ENCODE measurements around the gene MTIF3.
A peak's percentile ranks its signal among the peaks of the same experiment; 100 is the strongest.

Gene MTIF3

GRCh38 chr13:27440408-27440807 is 10.0 kb downstream of the MTIF3 start:
- Histone ChIP-seq H3K36me3 (ENCODE audit: insufficient read depth, insufficient read length, low read length) (peaks cover 16% of the 10 kb centered on the region), H3K9ac (ENCODE audit: insufficient read length, low read depth) (no peak overlapping the region), H3K27me3 (ENCODE audit: insufficient read depth, insufficient read length) (no peaks in the 10 kb centered on the region), H3K9me3 (ENCODE audit: insufficient read depth, low read length) (no peaks in the 10 kb centered on the region), H3K4me3 (ENCODE audit: insufficient read length, low read depth) (no peak overlapping the region), H3K4me1 (ENCODE audit: insufficient read depth, insufficient read length) (no peaks in the 10 kb centered on the region)
- DNase-seq (ENCODE audit: low read depth, low spot score) = no peak
- TF ChIP-seq ZNF274 (IDR thresholded peaks at IDR 0.05; ENCODE audit: low read depth, low read length) (no peak), YY1 (IDR thresholded peaks at IDR 0.05; ENCODE audit: insufficient read depth, insufficient read length) (no peak), SUZ12 (IDR thresholded peaks at IDR 0.05; ENCODE audit: extremely low read depth, insufficient read depth, insufficient read length) (no peak)

GRCh38 chr13:27437126-27437525 is 13.2 kb downstream of the MTIF3 start:
- Histone ChIP-seq H3K9me3 (ENCODE audit: insufficient read depth, low read length) (no peaks in the 10 kb centered on the region), H3K4me3 (ENCODE audit: insufficient read length, low read depth) (no peak overlapping the region), H3K9ac (ENCODE audit: insufficient read length, low read depth) (no peak overlapping the region), H3K4me1 (ENCODE audit: insufficient read depth, insufficient read length) (no peaks in the 10 kb centered on the region), H3K36me3 (ENCODE audit: insufficient read depth, insufficient read length, low read length) (peaks cover 46% of the 10 kb centered on the region), H3K27me3 (ENCODE audit: insufficient read depth, insufficient read length) (no peaks in the 10 kb centered on the region)
- no peak for DNase-seq (ENCODE audit: low read depth, low spot score)
- TF ChIP-seq YY1 (IDR thresholded peaks at IDR 0.05; ENCODE audit: insufficient read depth, insufficient read length) (no peak), ZNF274 (IDR thresholded peaks at IDR 0.05; ENCODE audit: low read depth, low read length) (no peak), SUZ12 (IDR thresholded peaks at IDR 0.05; ENCODE audit: extremely low read depth, insufficient read depth, insufficient read length) (no peak)

- DNase-seq (ENCODE audit: low read depth, low spot score) = no peak
- Histone ChIP-seq H3K36me3 (ENCODE audit: insufficient read depth, insufficient read length, low read length) (peaks cover 81% of the 10 kb centered on the region), H3K4me1 (ENCODE audit: insufficient read depth, insufficient read length) (no peaks in the 10 kb centered on the region), H3K9ac (ENCODE audit: insufficient read length, low read depth) (no peak overlapping the region), H3K9me3 (ENCODE audit: insufficient read depth, low read length) (no peaks in the 10 kb centered on the region), H3K27me3 (ENCODE audit: insufficient read depth, insufficient read length) (no peaks in the 10 kb centered on the region), H3K4me3 (ENCODE audit: insufficient read length, low read depth) (no peak overlapping the region)
- TF ChIP-seq YY1 (IDR thresholded peaks at IDR 0.05; ENCODE audit: insufficient read depth, insufficient read length) (no peak), ZNF274 (IDR thresholded peaks at IDR 0.05; ENCODE audit: low read depth, low read length) (no peak), SUZ12 (IDR thresholded peaks at IDR 0.05; ENCODE audit: extremely low read depth, insufficient read depth, insufficient read length) (no peak)
Measured at GRCh38 chr13:27432611-27433210, 17.7 kb downstream of the MTIF3 start.

- Histone ChIP-seq H3K27me3 (ENCODE audit: insufficient read depth, insufficient read length) (no peaks in the 10 kb centered on the region), H3K9me3 (ENCODE audit: insufficient read depth, low read length) (no peaks in the 10 kb centered on the region), H3K36me3 (ENCODE audit: insufficient read depth, insufficient read length, low read length) (peaks cover 86% of the 10 kb centered on the region), H3K4me1 (ENCODE audit: insufficient read depth, insufficient read length) (no peaks in the 10 kb centered on the region), H3K4me3 (ENCODE audit: insufficient read length, low read depth) (no peak overlapping the region), H3K9ac (ENCODE audit: insufficient read length, low read depth) (no peak overlapping the region)
- no peak for DNase-seq (ENCODE audit: low read depth, low spot score)
- TF ChIP-seq YY1 (IDR thresholded peaks at IDR 0.05; ENCODE audit: insufficient read depth, insufficient read length) (no peak), ZNF274 (IDR thresholded peaks at IDR 0.05; ENCODE audit: low read depth, low read length) (no peak), SUZ12 (IDR thresholded peaks at IDR 0.05; ENCODE audit: extremely low read depth, insufficient read depth, insufficient read length) (no peak)
Measured at GRCh38 chr13:27432180-27432579, 18.2 kb downstream of the MTIF3 start.

DNA sequence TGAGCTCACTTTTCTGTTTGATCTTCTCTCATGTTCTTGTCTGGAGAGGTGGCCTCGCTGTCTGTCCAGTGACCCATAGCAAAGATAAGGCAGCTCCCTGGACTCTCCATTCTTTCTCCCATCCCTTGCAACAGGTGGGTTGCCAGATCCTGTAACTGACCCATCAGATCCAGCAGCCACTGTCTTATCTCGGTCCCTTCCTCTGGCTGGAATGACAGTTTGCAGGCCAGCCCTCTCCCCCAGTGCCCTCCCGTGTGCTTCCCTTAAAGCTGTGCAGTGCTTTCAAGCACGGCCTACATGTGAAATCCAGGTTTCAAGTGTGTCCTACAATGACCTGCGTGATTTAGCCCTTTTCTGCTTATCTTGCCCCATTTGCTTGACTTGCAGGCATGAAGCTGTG is 22.2 kb downstream of the MTIF3 start:
- H3K4me1 ChIP-seq (ENCODE audit: insufficient read depth, insufficient read length) = no peaks in the 10 kb centered on the region
- H3K9ac ChIP-seq (ENCODE audit: insufficient read length, low read depth) = peak overlapping the region; percentile 17
- TF ChIP-seq SUZ12 (IDR thresholded peaks at IDR 0.05; ENCODE audit: extremely low read depth, insufficient read depth, insufficient read length) (no peak), YY1 (IDR thresholded peaks at IDR 0.05; ENCODE audit: insufficient read depth, insufficient read length) (no peak), ZNF274 (IDR thresholded peaks at IDR 0.05; ENCODE audit: low read depth, low read length) (no peak)
- no peaks in the 10 kb centered on the region for H3K9me3 ChIP-seq (ENCODE audit: insufficient read depth, low read length)
- H3K36me3 ChIP-seq (ENCODE audit: insufficient read depth, insufficient read length, low read length) = peaks cover 65% of the 10 kb centered on the region
- H3K4me3 ChIP-seq (ENCODE audit: insufficient read length, low read depth) = no peak overlapping the region
- H3K27me3 ChIP-seq (ENCODE audit: insufficient read depth, insufficient read length) = peaks cover 11% of the 10 kb centered on the region
- no peak for DNase-seq (ENCODE audit: low read depth, low spot score)

- no peaks in the 10 kb centered on the region for H3K9me3 ChIP-seq (ENCODE audit: insufficient read depth, low read length)
- H3K9ac ChIP-seq (ENCODE audit: insufficient read length, low read depth) = no peak overlapping the region
Measured at GRCh38 chr13:27427641-27428040, 22.7 kb downstream of the MTIF3 start.

DNA sequence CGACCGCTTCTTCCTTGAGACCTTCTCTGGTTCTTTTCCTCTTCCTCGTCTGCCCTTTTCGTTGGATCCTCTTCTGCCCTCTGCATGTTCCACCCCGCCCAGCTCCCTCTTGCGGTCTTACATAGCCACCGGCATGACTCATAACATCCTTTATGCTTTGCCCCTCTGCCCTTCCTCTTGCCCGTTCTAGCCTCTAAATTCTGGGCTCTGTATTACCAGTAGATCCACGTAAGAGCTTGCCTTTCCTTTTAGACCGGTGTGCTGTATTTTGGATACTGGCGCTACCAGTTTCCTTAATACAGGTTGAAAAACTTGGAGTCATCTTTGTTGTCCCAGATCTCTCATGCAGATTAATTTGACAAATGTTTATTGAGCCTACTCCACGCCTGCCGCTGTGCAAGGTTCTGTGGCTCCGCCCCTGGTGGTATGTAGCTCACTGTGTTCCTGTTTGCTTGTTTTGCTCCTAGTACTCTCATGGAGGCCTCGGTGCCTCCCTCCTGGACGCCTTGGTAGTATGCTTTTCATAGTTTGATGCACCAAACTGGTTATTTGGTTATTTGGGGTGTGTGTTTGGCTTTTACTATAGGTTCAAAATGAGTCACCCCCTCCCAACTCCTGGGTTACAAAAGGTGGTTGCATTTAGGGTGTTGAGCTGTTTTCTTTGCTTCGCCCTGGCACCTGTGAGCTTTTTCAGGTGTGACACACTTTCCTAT is 24.3 kb downstream of the MTIF3 start:
- Histone ChIP-seq H3K4me1 (ENCODE audit: insufficient read depth, insufficient read length) (no peaks in the 10 kb centered on the region), H3K9ac (ENCODE audit: insufficient read length, low read depth) (peak overlapping the region; percentile 24), H3K36me3 (ENCODE audit: insufficient read depth, insufficient read length, low read length) (peaks cover 44% of the 10 kb centered on the region), H3K9me3 (ENCODE audit: insufficient read depth, low read length) (no peaks in the 10 kb centered on the region), H3K4me3 (ENCODE audit: insufficient read length, low read depth) (peak overlapping the region; percentile 1), H3K27me3 (ENCODE audit: insufficient read depth, insufficient read length) (peaks cover 20% of the 10 kb centered on the region)
- no peak for DNase-seq (ENCODE audit: low read depth, low spot score)
- TF ChIP-seq SUZ12 (IDR thresholded peaks at IDR 0.05; ENCODE audit: extremely low read depth, insufficient read depth, insufficient read length) (no peak), ZNF274 (IDR thresholded peaks at IDR 0.05; ENCODE audit: low read depth, low read length) (no peak), YY1 (IDR thresholded peaks at IDR 0.05; ENCODE audit: insufficient read depth, insufficient read length) (no peak)

More at GRCh38 chr13:27427641-27428040, 22.7 kb downstream of the MTIF3 start:
- DNase-seq (ENCODE audit: low read depth, low spot score) = no peak
- no peaks in the 10 kb centered on the region for H3K4me1 ChIP-seq (ENCODE audit: insufficient read depth, insufficient read length)
- no peak overlapping the region for H3K4me3 ChIP-seq (ENCODE audit: insufficient read length, low read depth)
- no peak for TF ChIP-seq SUZ12 (IDR thresholded peaks at IDR 0.05; ENCODE audit: extremely low read depth, insufficient read depth, insufficient read length)
- no peak for TF ChIP-seq ZNF274 (IDR thresholded peaks at IDR 0.05; ENCODE audit: low read depth, low read length)
- TF ChIP-seq YY1 (IDR thresholded peaks at IDR 0.05; ENCODE audit: insufficient read depth, insufficient read length) = no peak
- peaks cover 60% of the 10 kb centered on the region for H3K36me3 ChIP-seq (ENCODE audit: insufficient read depth, insufficient read length, low read length)
- H3K27me3 ChIP-seq (ENCODE audit: insufficient read depth, insufficient read length) = peaks cover 16% of the 10 kb centered on the region

Measured in NT2/D1 (cell line).